Muscle layer of duodenum (tissue), 2 donors: ENCODE results near the gene RAB15.

Experiments
- H3K27ac ChIP-seq: one replicate; pipeline ENCODE4 v1.7.0; 2013; ENCODE audit warnings: mild to moderate bottlenecking, low read length
- H3K27me3 ChIP-seq: one replicate; pipeline ENCODE4 v1.7.0; 2013; ENCODE audit warnings: low read depth, mild to moderate bottlenecking, control low read depth, low read length
- H3K36me3 ChIP-seq, 2 donors: one replicate each; pipeline ENCODE4 v1.7.0; 2013; ENCODE audit warnings: low read length in 2 of 2, control low read depth in 1 of 2, mild to moderate bottlenecking in 1 of 2; ENCODE audit not compliant: insufficient read depth in 2 of 2, control insufficient read depth in 1 of 2
- H3K4me1 ChIP-seq, 2 donors: one replicate each; pipeline ENCODE4 v1.7.0; 2013; ENCODE audit warnings: low read length in 2 of 2, mild to moderate bottlenecking in 2 of 2, control low read depth in 1 of 2, moderate library complexity in 1 of 2; ENCODE audit not compliant: insufficient read depth in 2 of 2, control insufficient read depth in 1 of 2
- H3K4me3 ChIP-seq, 2 donors: one replicate each; pipeline ENCODE4 v1.7.0; 2013; ENCODE audit warnings: low read length in 2 of 2, low read depth in 1 of 2, mild to moderate bottlenecking in 1 of 2
- H3K9me3 ChIP-seq, 2 donors: one replicate each; pipeline ENCODE4 v1.7.0; 2013; ENCODE audit warnings: low read length in 2 of 2, control low read depth in 1 of 2, mild to moderate bottlenecking in 1 of 2; ENCODE audit not compliant: control insufficient read depth in 1 of 2
- donor health status: healthy.

The RAB15 gene

GRCh38 chr14:64971943-64972791 is at the start of gene RAB15:
RAB15 (minus strand) TSS chr14:64972336; CDS start chr14:64972076, 260 bp downstream.
- H3K27ac ChIP-seq: no peak within 1 kb of the TSS
- peak within 1 kb of the TSS; percentile 56 to 70 for H3K4me3 ChIP-seq
- no peaks in the 10 kb centered on the region for H3K36me3 ChIP-seq
- H3K4me1 ChIP-seq: peaks cover 0 to 8% of the 10 kb centered on the region in 2 donors
- no peaks in the 10 kb centered on the region for H3K9me3 ChIP-seq
- no peaks in the 10 kb centered on the region for H3K27me3 ChIP-seq

- Histone ChIP-seq H3K4me3 (no peak overlapping the region), H3K4me1 (peaks cover 0 to 9% of the 10 kb centered on the region in 2 donors), H3K27ac (no peak overlapping the region), H3K27me3 (no peaks in the 10 kb centered on the region), H3K36me3 (peaks cover 13 to 14% of the 10 kb centered on the region in 2 donors), H3K9me3 (no peaks in the 10 kb centered on the region)
These were observed 47.9 kb upstream of the RAB15 start for GRCh38 chr14:65019944-65020566.

GRCh38 chr14:65016471-65016870 is 44.3 kb upstream of the RAB15 start:
- Histone ChIP-seq H3K4me1 (peaks cover 0 to 9% of the 10 kb centered on the region in 2 donors), H3K36me3 (peaks cover 13 to 22% of the 10 kb centered on the region in 2 donors), H3K27me3 (no peaks in the 10 kb centered on the region), H3K27ac (no peak overlapping the region), H3K9me3 (no peaks in the 10 kb centered on the region), H3K4me3 (no peak overlapping the region)

- no peak overlapping the region for H3K4me3 ChIP-seq
- peaks cover 0 to 9% of the 10 kb centered on the region in 2 donors for H3K4me1 ChIP-seq
- H3K9me3 ChIP-seq: no peaks in the 10 kb centered on the region
- H3K36me3 ChIP-seq: peaks cover 13 to 22% of the 10 kb centered on the region in 2 donors
- no peaks in the 10 kb centered on the region for H3K27me3 ChIP-seq
- no peak overlapping the region for H3K27ac ChIP-seq
These were observed 43.3 kb upstream of the RAB15 start for GRCh38 chr14:65015391-65015790.

- Histone ChIP-seq H3K36me3 (peaks cover 17 to 30% of the 10 kb centered on the region in 2 donors), H3K27me3 (no peaks in the 10 kb centered on the region)
These were observed 40.2 kb upstream of the RAB15 start for GRCh38 chr14:65012353-65012752.

GRCh38 chr14:65011538-65011937 is 39.4 kb upstream of the RAB15 start:
- H3K36me3 ChIP-seq: peaks cover 15 to 29% of the 10 kb centered on the region in 2 donors
- no peaks in the 10 kb centered on the region for H3K9me3 ChIP-seq
- H3K4me3 ChIP-seq: no peak overlapping the region
- H3K27me3 ChIP-seq: no peaks in the 10 kb centered on the region
- no peak overlapping the region for H3K27ac ChIP-seq
- H3K4me1 ChIP-seq: no peaks in the 10 kb centered on the region

More at GRCh38 chr14:65012353-65012752, 40.2 kb upstream of the RAB15 start:
- Histone ChIP-seq H3K27ac (no peak overlapping the region), H3K4me3 (no peak overlapping the region), H3K4me1 (no peaks in the 10 kb centered on the region), H3K9me3 (no peaks in the 10 kb centered on the region)

- no peaks in the 10 kb centered on the region for H3K27me3 ChIP-seq
- no peak overlapping the region for H3K27ac ChIP-seq
- H3K36me3 ChIP-seq: peaks cover 4 to 18% of the 10 kb centered on the region in 2 donors
- H3K9me3 ChIP-seq: no peaks in the 10 kb centered on the region
- H3K4me3 ChIP-seq: no peak overlapping the region
- H3K4me1 ChIP-seq: no peaks in the 10 kb centered on the region
These were observed 38.2 kb upstream of the RAB15 start for GRCh38 chr14:65010211-65010931.

- peaks cover 4 to 18% of the 10 kb centered on the region in 2 donors for H3K36me3 ChIP-seq
These were observed 35.1 kb upstream of the RAB15 start for GRCh38 chr14:65007202-65007601.

GRCh38 chr14:65006261-65006721 is 34.2 kb upstream of the RAB15 start:
- Histone ChIP-seq H3K4me1 (peaks cover 0 to 1% of the 10 kb centered on the region in 2 donors), H3K27ac (no peak overlapping the region), H3K9me3 (no peaks in the 10 kb centered on the region), H3K36me3 (peaks cover 4 to 18% of the 10 kb centered on the region in 2 donors), H3K4me3 (no peak overlapping the region), H3K27me3 (no peaks in the 10 kb centered on the region)

More at GRCh38 chr14:65007202-65007601, 35.1 kb upstream of the RAB15 start:
- no peak overlapping the region for H3K4me3 ChIP-seq
- no peaks in the 10 kb centered on the region for H3K4me1 ChIP-seq
- H3K27me3 ChIP-seq: no peaks in the 10 kb centered on the region
- no peak overlapping the region for H3K27ac ChIP-seq
- no peaks in the 10 kb centered on the region for H3K9me3 ChIP-seq

- Histone ChIP-seq H3K4me1 (peaks cover 0 to 9% of the 10 kb centered on the region in 2 donors), H3K27me3 (no peaks in the 10 kb centered on the region), H3K27ac (no peak overlapping the region), H3K36me3 (peaks cover 0 to 9% of the 10 kb centered on the region in 2 donors), H3K9me3 (no peaks in the 10 kb centered on the region), H3K4me3 (no peak overlapping the region)
These were observed 31.3 kb upstream of the RAB15 start for GRCh38 chr14:65003394-65003793.
